Naive thymus-derived CD8-positive, alpha-beta T cell (primary cell): Measurements from ENCODE around the gene APBA2. TPM values are rescaled to one million over a fixed set of nuclear protein-coding genes. Genes with fewer than 3 reads are reported as not detected.

Experiments used
- ATAC-seq, 2 donors: fragments of 150-1000 bp; cut with Tn5 transposase in 1 of 2; sonication (Bioruptor Pico), chemical (Tn5 transposase) in 1 of 2; 1 replicate in 1 of 2; 2 replicates in 1 of 2; pipeline ENCODE4 v1.10.0; 2021; ENCODE audit warnings: mild to moderate bottlenecking in 2 of 2, moderate library complexity in 2 of 2
- POLR2A ChIA-PET: fragments of 350-600 bp; sonication (Branson Sonifier 250); formaldehyde crosslinking; loops from one replicate; lab custom pipeline; 2021; ENCODE audit warnings: antibody characterized with exemption; lab: Charles Lee
- DNase-seq, 10 donors: peaks; one replicate each; pipeline versions ENCODE4 v3.0.0 to v3.0.0-alpha.2; 2020 to 2022
- H3K27ac Mint-ChIP-seq, 10 donors: one replicate each; pipeline ENCODE4 v1.8.0; 2020 to 2022; ENCODE audit warnings: mild to moderate bottlenecking in 10 of 10, mixed read lengths in 10 of 10, moderate library complexity in 4 of 10, inconsistent platforms in 1 of 10
- H3K27me3 Mint-ChIP-seq, 5 donors: one replicate each; pipeline ENCODE4 v1.8.0; 2021 to 2022; ENCODE audit warnings: mixed read lengths in 5 of 5
- H3K36me3 Mint-ChIP-seq, 3 donors: one replicate each; pipeline ENCODE4 v1.8.0; 2020 to 2022; ENCODE audit warnings: mixed read lengths in 3 of 3, mild to moderate bottlenecking in 2 of 3, inconsistent platforms in 1 of 3
- H3K4me1 Mint-ChIP-seq, 4 donors: one replicate each; pipeline ENCODE4 v1.8.0; 2021 to 2022; ENCODE audit warnings: mixed read lengths in 4 of 4
- H3K4me3 Mint-ChIP-seq, 10 donors: one replicate each; pipeline ENCODE4 v1.8.0; 2020 to 2022; ENCODE audit warnings: mild to moderate bottlenecking in 10 of 10, mixed read lengths in 10 of 10, moderate library complexity in 6 of 10, inconsistent platforms in 1 of 10
- H3K9me3 Mint-ChIP-seq, 9 donors: one replicate each; pipeline ENCODE4 v1.8.0; 2020 to 2022; ENCODE audit warnings: mixed read lengths in 9 of 9, mild to moderate bottlenecking in 3 of 9, inconsistent platforms in 1 of 9, moderate library complexity in 1 of 9
- polyA plus RNA-seq, 3 donors: library from polyadenylated mRNA; unstranded; fragments of 300-500 nt; fragmentation: Illumina TruSeq; gene quantifications; one replicate each; pipeline ENCODE4 v1.2.3, GENCODE V29; 2021
- total RNA-seq, 8 experiments: library from RNA in 2 of 8; stranded (reverse) in 2 of 8; gene quantifications; one replicate each; pipeline ENCODE4 v1.2.3 and lab custom pipeline; 2021 to 2026

The APBA2 gene
- total and polyA plus RNA-seq, 5 experiments from 2014 or later = 75.5 to 216 (median 164) TPM

DNA sequence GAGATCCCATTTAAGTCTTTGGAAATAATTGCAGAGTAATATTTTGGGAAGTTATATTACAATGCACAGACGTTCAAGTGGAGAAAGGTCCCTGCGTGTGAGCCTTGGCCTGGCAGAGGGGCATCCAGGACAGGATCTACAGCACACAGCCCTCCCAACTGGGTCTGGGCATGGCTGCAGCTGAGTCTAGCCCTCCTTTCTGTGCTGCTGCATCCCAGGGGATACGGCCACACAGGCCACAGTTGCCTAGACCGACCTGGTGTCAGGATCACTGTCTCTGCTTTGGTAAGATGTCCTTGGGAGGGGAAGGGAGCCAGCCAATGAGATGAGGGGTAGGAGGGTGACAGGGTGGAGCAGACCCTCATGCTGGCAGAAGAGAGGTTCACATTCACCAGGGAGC, 46.1 kb downstream of the APBA2 start:
- H3K4me1 Mint-ChIP-seq = peaks cover 50 to 89% (median 70%) of the 10 kb centered on the region in 4 donors
- H3K36me3 Mint-ChIP-seq = peaks cover 0 to 46% (median 19%) of the 10 kb centered on the region in 3 donors
- no peak for DNase-seq
- POLR2A ChIA-PET = no interaction called here
- no peaks in the 10 kb centered on the region for H3K27me3 Mint-ChIP-seq
- H3K9me3 Mint-ChIP-seq = peaks cover 0 to 6% (median 0%) of the 10 kb centered on the region in 9 donors
- no peak for ATAC-seq
- H3K27ac Mint-ChIP-seq = peak overlapping the region in 9 of 10 donors; percentile 43 to 97 (median 73)
- H3K4me3 Mint-ChIP-seq = peak overlapping the region in 4 of 10 donors; percentile 4 to 44 (median 22)

DNA sequence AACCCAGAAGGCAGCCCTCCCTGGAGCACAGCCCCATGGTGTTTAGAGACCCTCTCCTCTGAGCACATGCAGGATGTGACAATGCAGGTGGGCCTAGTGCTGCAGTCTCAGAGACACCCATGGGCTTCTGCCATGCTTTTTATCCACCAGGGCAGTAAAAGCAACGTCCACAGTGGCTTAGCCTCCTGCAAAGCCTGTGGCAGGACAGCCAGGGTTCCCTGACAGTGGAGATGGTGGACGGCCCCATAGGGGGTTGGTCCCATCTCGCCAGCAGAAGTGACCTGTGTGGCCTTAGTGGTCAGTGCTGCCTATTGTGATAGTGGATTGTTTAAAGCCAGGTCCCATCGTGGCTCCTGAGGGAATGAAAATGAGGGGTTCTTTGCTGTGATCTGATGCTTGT, 46.6 kb downstream of the APBA2 start:
- POLR2A ChIA-PET = no interaction called here
- peak overlapping the region in 2 of 10 donors; percentile 26 to 43 for H3K4me3 Mint-ChIP-seq
- no peaks in the 10 kb centered on the region for H3K27me3 Mint-ChIP-seq
- DNase-seq (no peak), ATAC-seq (no peak)
- H3K9me3 Mint-ChIP-seq = peaks cover 0 to 6% (median 0%) of the 10 kb centered on the region in 9 donors
- H3K4me1 Mint-ChIP-seq = peaks cover 52 to 89% (median 73%) of the 10 kb centered on the region in 4 donors
- H3K27ac Mint-ChIP-seq = peak overlapping the region in 7 of 10 donors; percentile 15 to 97 (median 87)
- peaks cover 0 to 40% (median 19%) of the 10 kb centered on the region in 3 donors for H3K36me3 Mint-ChIP-seq

DNA sequence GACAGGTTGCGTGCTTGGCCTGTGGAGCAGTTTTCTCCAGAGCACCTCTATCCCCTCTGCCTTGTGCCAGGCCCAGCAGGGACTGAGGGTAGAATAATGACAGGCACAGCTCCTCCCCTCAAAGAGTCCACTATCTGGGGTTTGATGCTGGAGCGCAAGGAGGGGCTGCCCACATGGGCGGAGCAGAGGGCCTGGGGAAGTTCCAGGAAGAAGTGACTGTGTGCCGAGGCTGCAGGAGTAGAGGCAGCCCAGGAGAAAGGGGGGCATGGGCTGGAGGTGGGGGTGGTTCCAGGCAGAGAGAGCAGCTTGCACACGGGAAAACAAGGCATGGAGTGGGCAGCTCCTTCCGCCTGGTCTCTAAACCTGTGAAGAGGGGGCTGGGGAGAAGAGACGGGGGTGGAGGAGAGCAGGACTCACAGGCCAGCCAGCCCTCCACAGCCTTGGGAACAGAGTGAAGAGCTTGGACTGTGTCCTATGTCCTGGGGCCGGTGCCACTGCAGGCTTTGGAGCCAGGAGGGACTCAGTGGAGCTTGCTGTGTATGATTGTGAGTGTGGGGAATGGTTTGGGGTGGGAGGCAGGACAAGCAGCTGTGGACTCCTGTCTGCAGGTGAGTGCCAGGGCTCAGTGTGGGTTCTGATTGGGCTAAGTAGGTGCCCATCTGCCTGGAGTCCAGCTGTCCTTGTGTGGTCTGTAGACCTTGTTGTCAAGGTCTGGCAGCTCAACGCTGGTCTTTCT, 48.1 kb downstream of the APBA2 start:
- ATAC-seq (peak; percentile 19 to 45), DNase-seq (peak in 1 of 10 donors; percentile 42)
- H3K36me3 Mint-ChIP-seq = peaks cover 0 to 26% (median 18%) of the 10 kb centered on the region in 3 donors
- H3K27ac Mint-ChIP-seq = peak overlapping the region; percentile 86 to 97 (median 96)
- no peaks in the 10 kb centered on the region for H3K27me3 Mint-ChIP-seq
- peaks cover 51 to 89% (median 81%) of the 10 kb centered on the region in 4 donors for H3K4me1 Mint-ChIP-seq
- H3K9me3 Mint-ChIP-seq = peaks cover 0 to 6% (median 0%) of the 10 kb centered on the region in 9 donors
- H3K4me3 Mint-ChIP-seq = peak overlapping the region; percentile 12 to 89 (median 68)
- POLR2A ChIA-PET = interaction anchor here (0.9 to 2.0 kb wide), 5 partner anchors 12 to 48 kb away, joined by 3 to 13 read pairs (median 4); partner anchors contain the start of gene APBA2

DNA sequence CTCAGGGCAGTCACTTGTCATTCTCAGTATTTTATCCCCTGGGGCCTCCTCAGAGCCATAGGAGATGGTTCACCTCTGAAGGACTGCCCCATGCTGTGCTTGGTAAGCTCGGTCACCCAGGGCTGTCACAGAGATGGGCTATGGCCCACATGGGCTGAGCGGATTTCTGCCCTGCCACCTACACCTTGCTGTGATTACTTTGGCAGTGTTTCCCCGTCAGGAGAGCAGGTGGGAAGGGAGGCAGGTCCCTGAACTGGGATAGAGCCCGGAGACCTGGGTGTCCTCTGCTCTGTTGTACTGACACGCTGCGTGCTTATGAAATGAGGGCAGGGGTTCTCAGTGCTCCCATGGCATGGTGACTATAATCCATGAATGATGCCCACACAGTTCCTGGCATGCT, 48.9 kb downstream of the APBA2 start:
- H3K4me3 Mint-ChIP-seq = peak overlapping the region in 8 of 10 donors; percentile 12 to 89 (median 80)
- H3K27me3 Mint-ChIP-seq = no peaks in the 10 kb centered on the region
- H3K4me1 Mint-ChIP-seq = peaks cover 52 to 89% (median 83%) of the 10 kb centered on the region in 4 donors
- POLR2A ChIA-PET = interaction anchor here (1.0 to 4.2 kb wide), 7 partner anchors 13 to 49 kb away, joined by 3 to 18 read pairs (median 4); partner anchors contain the start of gene APBA2
- DNase-seq = no peak
- no peak for ATAC-seq
- H3K27ac Mint-ChIP-seq = peak overlapping the region; percentile 87 to 97 (median 97)
- peaks cover 0 to 18% (median 16%) of the 10 kb centered on the region in 3 donors for H3K36me3 Mint-ChIP-seq
- peaks cover 0 to 6% (median 0%) of the 10 kb centered on the region in 9 donors for H3K9me3 Mint-ChIP-seq

DNA sequence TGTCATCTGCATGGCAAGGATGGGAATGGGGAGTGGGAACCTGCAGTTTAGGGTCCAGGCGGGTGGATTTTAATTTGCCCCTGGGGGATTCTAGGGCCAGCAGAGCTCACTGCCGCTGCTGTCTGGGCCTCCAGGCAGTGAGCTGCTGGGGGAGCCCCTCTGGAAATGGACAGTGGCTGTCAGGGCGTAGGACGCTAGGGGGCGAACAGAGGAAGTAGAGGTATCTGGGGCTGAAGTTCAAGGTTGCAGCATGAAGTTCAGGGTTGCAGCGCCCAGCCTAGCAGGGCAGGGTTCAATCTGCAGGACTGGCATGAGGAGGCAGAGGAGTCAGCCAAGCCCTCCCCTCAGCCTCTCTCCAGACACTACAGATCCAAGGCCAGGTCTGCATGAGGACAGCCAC, 49.5 kb downstream of the APBA2 start:
- Mint-ChIP-seq H3K27me3 (no peaks in the 10 kb centered on the region), H3K9me3 (peaks cover 0 to 6% (median 0%) of the 10 kb centered on the region in 9 donors), H3K4me1 (peaks cover 54 to 89% (median 85%) of the 10 kb centered on the region in 4 donors), H3K36me3 (peaks cover 0 to 20% (median 16%) of the 10 kb centered on the region in 3 donors), H3K4me3 (peak overlapping the region; percentile 46 to 89 (median 74)), H3K27ac (peak overlapping the region; percentile 87 to 97 (median 97))
- DNase-seq = peak; percentile 55 to 85 (median 65)
- ATAC-seq = peak; percentile 68 to 78
- POLR2A ChIA-PET = interaction anchor here (1.0 to 4.2 kb wide), 6 partner anchors 14 to 50 kb away, joined by 3 to 18 read pairs (median 4); partner anchors contain the start of gene APBA2

DNA sequence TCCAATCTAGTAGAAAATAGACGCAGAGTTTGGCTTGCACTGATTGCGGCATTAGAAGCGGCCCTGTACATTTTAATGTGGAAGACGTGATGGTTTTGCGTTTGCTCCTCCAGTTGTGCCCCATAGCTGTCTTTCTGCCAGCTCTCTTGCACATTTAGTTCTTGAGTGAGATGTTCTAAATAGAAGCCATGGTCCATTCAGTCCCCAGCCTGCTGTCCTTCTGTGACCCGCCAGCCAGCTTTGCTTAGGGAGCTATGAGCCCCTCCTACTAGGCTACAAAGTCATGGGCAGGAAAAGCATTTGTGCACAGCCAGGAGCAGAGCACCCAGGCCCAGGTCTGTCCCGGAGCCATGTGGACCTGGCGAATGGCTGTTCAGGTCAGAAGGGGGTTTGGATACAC, 50.3 kb downstream of the APBA2 start:
- POLR2A ChIA-PET = interaction anchor here (0.7 to 4.2 kb wide), 5 partner anchors 13 to 50 kb away, joined by 3 to 18 read pairs (median 4); partner anchors contain the start of gene APBA2
- no peaks in the 10 kb centered on the region for H3K27me3 Mint-ChIP-seq
- H3K4me1 Mint-ChIP-seq = peaks cover 57 to 93% (median 90%) of the 10 kb centered on the region in 4 donors
- peaks cover 0 to 6% (median 0%) of the 10 kb centered on the region in 9 donors for H3K9me3 Mint-ChIP-seq
- peak overlapping the region; percentile 87 to 97 (median 97) for H3K27ac Mint-ChIP-seq
- ATAC-seq = no peak
- peaks cover 0 to 18% (median 16%) of the 10 kb centered on the region in 3 donors for H3K36me3 Mint-ChIP-seq
- no peak for DNase-seq
- peak overlapping the region; percentile 5 to 89 (median 76) for H3K4me3 Mint-ChIP-seq

DNA sequence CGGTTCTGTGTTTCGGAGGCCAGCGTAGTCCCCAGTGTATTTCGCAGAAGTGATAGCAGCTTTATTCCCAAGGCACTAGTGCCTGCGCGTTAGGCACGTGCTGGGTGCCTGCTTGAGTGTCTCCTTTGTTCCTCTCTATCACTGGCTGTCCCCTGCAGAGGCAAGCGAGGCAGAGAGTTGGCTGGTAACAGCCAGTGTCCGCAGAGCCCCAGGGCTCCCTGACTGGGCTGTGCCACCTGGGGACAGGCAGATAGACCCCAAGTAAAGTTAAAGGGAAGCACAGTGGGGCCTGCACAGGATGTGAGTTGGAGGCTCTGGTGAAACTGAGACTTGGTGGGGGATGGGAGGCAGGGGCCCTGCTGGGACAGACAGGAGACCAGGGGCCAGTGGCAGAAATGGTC, 50.7 kb downstream of the APBA2 start:
- Mint-ChIP-seq H3K4me1 (peaks cover 59 to 95% (median 93%) of the 10 kb centered on the region in 4 donors), H3K27me3 (no peaks in the 10 kb centered on the region), H3K36me3 (peaks cover 0 to 20% (median 15%) of the 10 kb centered on the region in 3 donors), H3K27ac (peak overlapping the region; percentile 87 to 97 (median 97)), H3K4me3 (peak overlapping the region; percentile 16 to 89 (median 76)), H3K9me3 (peaks cover 0 to 6% (median 0%) of the 10 kb centered on the region in 9 donors)
- ATAC-seq = no peak
- POLR2A ChIA-PET = interaction anchor here (0.9 to 4.2 kb wide), 8 partner anchors 12 to 50 kb away, joined by 3 to 18 read pairs (median 10); partner anchors contain the start of gene APBA2
- DNase-seq = no peak

DNA sequence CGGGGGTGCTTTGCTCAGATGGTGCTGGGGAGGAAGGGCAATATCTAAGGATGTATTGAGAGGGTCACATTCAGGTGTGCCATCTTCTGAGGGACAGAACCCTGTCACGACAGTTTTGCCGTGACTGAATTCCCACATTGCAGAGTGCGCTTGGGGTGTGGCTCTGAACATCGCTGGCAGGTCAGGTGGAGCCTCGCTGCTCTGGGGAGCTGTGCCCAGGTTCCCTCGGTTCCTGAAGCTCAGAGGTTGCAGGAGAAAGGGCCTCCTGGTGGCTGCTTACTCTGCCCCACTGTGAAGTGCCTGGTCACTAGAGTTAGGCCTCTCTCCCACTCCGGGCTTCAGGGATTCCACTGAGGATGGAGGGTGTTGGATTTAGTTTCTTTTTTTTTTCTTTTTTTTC, 51.5 kb downstream of the APBA2 start:
- POLR2A ChIA-PET = interaction anchor here (0.7 to 4.2 kb wide), 14 partner anchors 12 to 53 kb away, joined by 3 to 18 read pairs (median 4); partner anchors contain the start of gene APBA2
- H3K4me1 Mint-ChIP-seq = peaks cover 58 to 96% (median 96%) of the 10 kb centered on the region in 4 donors
- H3K27me3 Mint-ChIP-seq = no peaks in the 10 kb centered on the region
- peaks cover 0 to 16% (median 10%) of the 10 kb centered on the region in 3 donors for H3K36me3 Mint-ChIP-seq
- peak in 1 of 10 donors; percentile 37 for DNase-seq
- peak overlapping the region; percentile 87 to 97 (median 97) for H3K27ac Mint-ChIP-seq
- H3K9me3 Mint-ChIP-seq = peaks cover 0 to 5% (median 0%) of the 10 kb centered on the region in 9 donors
- peak overlapping the region; percentile 65 to 89 (median 82) for H3K4me3 Mint-ChIP-seq
- no peak for ATAC-seq

DNA sequence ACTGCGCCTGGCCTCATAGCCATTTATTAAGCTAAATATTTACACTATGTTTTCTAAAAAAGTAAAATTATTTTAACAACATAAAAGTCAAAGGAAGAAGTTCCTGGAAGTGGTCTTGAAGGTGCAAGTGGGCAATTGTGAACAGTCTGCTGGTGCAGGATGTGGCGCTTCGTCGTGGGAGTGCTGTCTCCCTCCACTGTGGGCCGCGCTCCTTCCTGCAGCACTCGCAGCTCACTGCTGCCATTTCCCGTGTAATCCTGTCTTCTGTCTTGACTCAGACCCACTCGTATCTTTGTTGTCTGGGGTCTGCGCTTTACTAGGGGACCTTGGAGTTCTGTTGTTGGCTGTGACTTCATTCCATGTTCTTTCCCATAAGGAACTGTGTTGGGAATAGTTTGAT, 56.3 kb downstream of the APBA2 start:
- peak; percentile 28 to 75 (median 57) for DNase-seq
- POLR2A ChIA-PET = interaction anchor here (0.6 to 3.5 kb wide), 7 partner anchors 11 to 62 kb away, joined by 3 to 24 read pairs (median 4); partner anchors contain the start of gene APBA2
- Mint-ChIP-seq H3K9me3 (peaks cover 0 to 7% (median 0%) of the 10 kb centered on the region in 9 donors), H3K36me3 (peaks cover 4 to 33% (median 20%) of the 10 kb centered on the region in 3 donors), H3K4me1 (peaks cover 42 to 99% (median 96%) of the 10 kb centered on the region in 4 donors), H3K27ac (peak overlapping the region; percentile 87 to 97 (median 96)), H3K27me3 (no peaks in the 10 kb centered on the region), H3K4me3 (peak overlapping the region; percentile 55 to 88 (median 73))
- ATAC-seq = peak; percentile 77 to 82

DNA sequence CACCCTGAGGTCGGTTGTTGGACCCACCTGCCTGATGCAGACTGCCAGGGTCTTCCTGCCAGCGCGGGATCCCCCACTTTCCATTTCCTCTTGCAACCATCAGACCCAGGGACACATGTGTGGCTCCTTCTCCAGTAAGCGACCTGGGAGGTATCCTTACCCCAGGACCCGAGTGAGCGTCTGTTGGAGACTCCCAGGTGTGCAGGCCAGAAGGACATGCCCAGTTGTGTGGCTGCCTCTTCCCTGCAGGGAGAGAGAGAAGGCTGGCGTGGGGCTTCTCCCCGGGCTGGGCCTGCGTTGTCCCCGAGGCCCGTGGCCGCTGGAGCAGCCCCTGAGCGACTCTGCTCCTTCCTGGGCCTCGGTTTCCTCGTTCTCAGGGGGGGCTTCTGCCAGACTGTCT, 56.8 kb downstream of the APBA2 start:
- POLR2A ChIA-PET = interaction anchor here (1.0 to 3.5 kb wide), 5 partner anchors 11 to 56 kb away, joined by 3 to 24 read pairs (median 7); partner anchors contain the start of gene APBA2
- Mint-ChIP-seq H3K27ac (peak overlapping the region; percentile 87 to 97 (median 96)), H3K4me1 (peaks cover 41 to 99% (median 96%) of the 10 kb centered on the region in 4 donors), H3K36me3 (peaks cover 4 to 33% (median 20%) of the 10 kb centered on the region in 3 donors), H3K27me3 (no peaks in the 10 kb centered on the region), H3K4me3 (peak overlapping the region; percentile 55 to 88 (median 73)), H3K9me3 (peaks cover 0 to 7% (median 0%) of the 10 kb centered on the region in 9 donors)
- DNase-seq = no peak
- ATAC-seq = no peak

DNA sequence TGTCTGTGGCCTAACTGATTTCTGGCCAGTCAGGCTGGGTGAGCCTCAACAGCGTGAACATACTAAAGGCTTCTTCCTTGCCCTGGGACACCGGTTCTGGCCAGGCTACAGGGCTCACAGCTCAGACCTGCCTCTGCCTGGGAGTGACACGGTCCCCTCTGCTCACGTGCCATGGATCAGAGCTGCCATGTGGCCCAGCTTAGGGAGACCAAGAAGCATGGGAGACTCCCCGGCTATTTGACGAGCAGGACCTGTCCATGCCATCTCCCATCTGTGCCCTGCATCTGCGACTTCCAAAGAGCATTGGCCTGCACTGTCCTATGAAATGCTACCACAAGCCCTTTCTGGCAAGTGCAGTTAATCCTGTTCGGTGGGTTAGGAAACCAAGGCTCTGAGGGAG, 57.4 kb downstream of the APBA2 start:
- H3K27ac Mint-ChIP-seq = peak overlapping the region; percentile 50 to 97 (median 85)
- H3K4me3 Mint-ChIP-seq = peak overlapping the region in 8 of 10 donors; percentile 29 to 74 (median 62)
- ATAC-seq = no peak
- peaks cover 45 to 99% (median 97%) of the 10 kb centered on the region in 4 donors for H3K4me1 Mint-ChIP-seq
- H3K27me3 Mint-ChIP-seq = no peaks in the 10 kb centered on the region
- H3K36me3 Mint-ChIP-seq = peaks cover 4 to 33% (median 20%) of the 10 kb centered on the region in 3 donors
- peaks cover 0 to 7% (median 0%) of the 10 kb centered on the region in 9 donors for H3K9me3 Mint-ChIP-seq
- no peak for DNase-seq
- POLR2A ChIA-PET = interaction anchor here (1.0 to 3.5 kb wide), 4 partner anchors 10 to 57 kb away, joined by 3 to 24 read pairs (median 10); partner anchors contain the start of gene APBA2
